Aorta (tissue), 5 donors: ENCODE measurements around the gene SAE1. TPM values are rescaled to one million over a fixed set of nuclear protein-coding genes. Genes with fewer than 3 reads are reported as not detected.
A peak's percentile ranks its signal among the peaks of the same experiment; 100 is the strongest.

Source experiments
- ATAC-seq: fragments of 200-7000 bp; cut with Tn5 transposase; one replicate; pipeline ENCODE4 v1.9.1; 2022; ENCODE audit warnings: moderate library complexity; ENCODE audit not compliant: low FRiP score
- DNase-seq, 2 donors: peaks; one replicate each; pipeline ENCODE4 v3.0.0-alpha.2; 2020
- H3K27ac ChIP-seq, 2 donors: one replicate each; pipeline ENCODE4 v1.5.1; 2013; ENCODE audit warnings: low read length in 2 of 2, mild to moderate bottlenecking in 2 of 2, moderate library complexity in 2 of 2, control low read depth in 1 of 2, inconsistent platforms in 1 of 2, low read depth in 1 of 2
- H3K27me3 ChIP-seq, 2 donors: one replicate each; pipeline ENCODE4 v1.6.1; 2013; ENCODE audit warnings: control low read depth in 1 of 2, low read length in 1 of 2, mild to moderate bottlenecking in 1 of 2, moderate library complexity in 1 of 2; ENCODE audit not compliant: insufficient read depth in 2 of 2, control insufficient read depth in 1 of 2
- H3K36me3 ChIP-seq, 2 donors: one replicate each; pipeline ENCODE4 v1.6.1; 2013; ENCODE audit warnings: control low read depth in 1 of 2, low read length in 1 of 2, mild to moderate bottlenecking in 1 of 2; ENCODE audit not compliant: insufficient read depth in 2 of 2, control insufficient read depth in 1 of 2
- H3K4me1 ChIP-seq, 2 donors: one replicate each; pipeline ENCODE4 v1.6.1; 2013; ENCODE audit warnings: low read length in 2 of 2, control low read depth in 1 of 2, mild to moderate bottlenecking in 1 of 2, moderate library complexity in 1 of 2; ENCODE audit not compliant: insufficient read depth in 2 of 2, control insufficient read depth in 1 of 2
- H3K4me3 ChIP-seq, 2 donors: one replicate each; pipeline ENCODE4 v1.5.1; 2013; ENCODE audit warnings: low read length in 2 of 2, control low read depth in 1 of 2, mild to moderate bottlenecking in 1 of 2
- H3K9me3 ChIP-seq: one replicate; pipeline ENCODE4 v1.6.1; 2013; ENCODE audit warnings: mild to moderate bottlenecking, low read length; ENCODE audit not compliant: control insufficient read depth
- WGBS, 2 donors: extraction: QIAGEN DNeasy Blood & Tissue Kit; methylation state at CpG; one replicate each; pipeline ENCODE4 v1.1.7; 2013; 5-methylcytosine and 5-hydroxymethylcytosine counted together
- intact Hi-C, 2 donors: fragments of 100-400 bp; cut with DNase I; formaldehyde crosslinking; loops; one replicate each; pipeline versions ENCODE4 v1.14.2 to v1.15.0; 2022
- polyA plus RNA-seq, 2 donors: library from polyadenylated mRNA; stranded (reverse); fragments of 200-250 nt; gene quantifications; one replicate each; pipeline ENCODE4 v1.2.3, GENCODE V29; 2013
- total RNA-seq, 2 donors: library from RNA; stranded (reverse); fragmentation: NEBNext Ultra II Directional; extraction: Animal tissue kit (Norgen Biotek cat#: 25700); gene quantifications; one replicate each; pipeline ENCODE4 v1.2.1, GENCODE V29; 2021
- donor health status: healthy with polysubstance abuse.
- donor health status: Bipolar disorder and iron deficiency.
- donor health status: DM: no; HTN: no; CAD: no.
- donor health status: DM: no; HTN: no; CAD: no.
- donor health status: DM: yes; HTN: yes; CAD: no.

The SAE1 gene
- total and polyA plus RNA-seq, 4 donors = 44.5 to 64.9 (median 54.3) TPM

- Histone ChIP-seq H3K36me3 (no peaks in the 10 kb centered on the region), H3K27ac (no peak overlapping the region), H3K27me3 (no peaks in the 10 kb centered on the region), H3K4me1 (peaks cover 0 to 3% of the 10 kb centered on the region in 2 donors), H3K4me3 (peak overlapping the region in 1 of 2 donors; percentile 97), H3K9me3 (no peaks in the 10 kb centered on the region)
- ATAC-seq (no peak), DNase-seq (no peak)
- intact Hi-C loops = loop anchor here (5.0 to 10.0 kb wide), 2 partner anchors 32 to 255 kb away; partner anchors contain the start of gene AP2S1 (in 1 of the 2)
- 4 to 6% methylated on average over 15 of the region's 15 CpGs for WGBS, 2 donors
Measured at GRCh38 chr19:47109541-47110375, 20.9 kb upstream of the SAE1 start.

- Histone ChIP-seq H3K36me3 (no peaks in the 10 kb centered on the region), H3K27ac (peak overlapping the region; percentile 64 to 99), H3K27me3 (no peaks in the 10 kb centered on the region), H3K4me3 (peak overlapping the region; percentile 77 to 97), H3K4me1 (peaks cover 0 to 3% of the 10 kb centered on the region in 2 donors), H3K9me3 (no peaks in the 10 kb centered on the region)
- DNase-seq (no peak), ATAC-seq (no peak)
- intact Hi-C loops = loop anchor here (5.0 to 10.0 kb wide), 2 partner anchors 33 to 256 kb away; partner anchors contain the start of gene AP2S1 (in 1 of the 2)
- 3 to 4% methylated on average over 12 of the region's 12 CpGs for WGBS, 2 donors
Measured at GRCh38 chr19:47110521-47111005, 20.1 kb upstream of the SAE1 start.

- 0% methylated on average over 35 of the region's 35 CpGs for WGBS, 2 donors
- H3K4me1 ChIP-seq = peaks cover 0 to 3% of the 10 kb centered on the region in 2 donors
- peak overlapping the region; percentile 99 to 100 for H3K27ac ChIP-seq
- intact Hi-C loops = loop anchor here (5.0 to 10.0 kb wide), 2 partner anchors 34 to 256 kb away; partner anchors contain the start of gene AP2S1 (in 1 of the 2)
- H3K36me3 ChIP-seq = no peaks in the 10 kb centered on the region
- no peaks in the 10 kb centered on the region for H3K27me3 ChIP-seq
- no peaks in the 10 kb centered on the region for H3K9me3 ChIP-seq
- DNase-seq (no peak), ATAC-seq (no peak)
- peak overlapping the region; percentile 77 to 97 for H3K4me3 ChIP-seq
Measured at GRCh38 chr19:47111006-47111621, 19.5 kb upstream of the SAE1 start.

DNA sequence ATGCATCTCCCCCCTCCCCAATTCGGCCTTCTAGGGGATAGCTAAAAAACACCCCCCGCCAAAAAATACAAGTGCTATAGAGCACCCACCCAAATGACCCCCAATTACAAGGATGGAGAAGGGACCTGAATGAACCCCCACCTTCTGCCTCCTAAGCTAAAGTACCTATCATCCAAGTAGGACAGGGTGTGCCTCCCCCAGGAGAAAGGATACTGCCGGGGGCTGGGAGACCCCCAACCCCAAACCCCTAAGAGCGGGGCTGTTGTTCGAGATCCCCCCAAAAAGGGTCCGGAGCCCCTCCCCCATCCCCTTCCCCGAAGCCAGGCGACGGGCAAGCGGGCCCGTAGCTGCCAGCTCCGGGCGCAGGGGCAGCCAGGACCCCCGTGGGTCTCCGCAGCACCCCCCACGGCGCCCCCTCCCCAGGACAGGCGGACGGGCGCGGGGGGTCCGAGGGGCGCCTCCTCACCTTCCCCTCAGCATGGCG lies 18.9 kb upstream of the SAE1 start:
- ATAC-seq = no peak
- intact Hi-C loops = loop anchor here (5.0 to 10.0 kb wide), 2 partner anchors 34 to 257 kb away; partner anchors contain the start of gene AP2S1 (in 1 of the 2)
- H3K36me3 ChIP-seq = no peaks in the 10 kb centered on the region

DNA sequence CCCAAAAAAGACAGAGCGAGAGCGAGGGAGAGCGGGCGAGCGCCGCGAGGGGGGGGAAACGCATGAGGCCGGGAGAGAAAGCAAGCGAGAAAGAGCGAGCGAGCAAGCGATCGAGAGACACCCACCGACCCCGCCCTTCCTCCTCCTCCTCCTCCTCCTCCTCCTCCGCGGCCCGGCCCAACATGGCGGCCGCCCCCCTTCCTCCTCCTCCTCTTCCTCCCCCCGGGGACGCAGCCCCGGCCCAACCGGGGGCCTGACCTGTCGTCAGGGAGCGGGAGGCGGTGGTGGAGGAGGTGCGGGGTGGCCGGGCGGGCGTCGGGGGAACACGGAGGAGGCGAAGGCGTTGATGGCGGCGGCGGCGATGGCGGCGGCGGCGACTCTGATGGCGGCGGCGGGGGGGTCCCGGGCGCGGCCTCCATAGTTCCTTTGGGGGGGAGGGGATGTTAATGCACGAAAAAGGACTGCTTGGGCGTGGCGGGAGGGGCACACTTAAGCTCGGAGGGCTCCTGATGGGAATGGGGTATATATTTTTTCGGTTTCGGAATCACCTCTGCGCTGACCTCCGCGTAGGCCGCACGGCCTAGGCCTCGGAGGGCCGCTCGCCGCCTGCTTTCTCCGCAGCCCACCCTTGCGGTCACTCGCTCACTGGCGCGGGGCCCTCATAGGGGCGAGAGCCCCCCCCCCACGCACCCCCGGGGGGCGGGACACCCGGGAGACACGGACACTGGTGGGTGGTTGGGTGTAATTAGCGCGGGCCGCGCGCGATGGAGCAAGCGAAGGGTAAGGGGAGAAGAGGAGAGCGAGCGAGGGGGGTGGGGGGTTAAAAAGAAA lies 18.3 kb upstream of the SAE1 start:
- no peaks in the 10 kb centered on the region for H3K4me1 ChIP-seq
- DNase-seq (peak; percentile 94), ATAC-seq (peak; percentile 75)
- H3K4me3 ChIP-seq = peak overlapping the region; percentile 77 to 97
- intact Hi-C loops = loop anchor here (5.0 to 10.0 kb wide), 2 partner anchors 35 to 258 kb away; partner anchors contain the start of gene AP2S1 (in 1 of the 2)
- no peaks in the 10 kb centered on the region for H3K36me3 ChIP-seq
- no peaks in the 10 kb centered on the region for H3K9me3 ChIP-seq
- WGBS, 2 donors = 1% methylated on average over 66 to 85 of the region's 85 CpGs
- H3K27ac ChIP-seq = peak overlapping the region; percentile 99 to 100
- H3K27me3 ChIP-seq = no peaks in the 10 kb centered on the region

More for the DNA sequence above, 18.9 kb upstream of the SAE1 start:
- H3K4me3 ChIP-seq = peak overlapping the region; percentile 77 to 97
- H3K4me1 ChIP-seq = peaks cover 0 to 2% of the 10 kb centered on the region in 2 donors
- H3K27me3 ChIP-seq = no peaks in the 10 kb centered on the region
- H3K9me3 ChIP-seq = no peaks in the 10 kb centered on the region
- WGBS, 2 donors = 0 to 1% methylated on average over 23 to 24 of the region's 24 CpGs
- DNase-seq = no peak
- H3K27ac ChIP-seq = peak overlapping the region; percentile 99 to 100

GRCh38 chr19:47112997-47113849 lies 17.4 kb upstream of the SAE1 start, which contains the start of gene ZC3H4:
ZC3H4 (minus strand) TSS chr19:47113776; CDS start chr19:47112584, 1,192 bp downstream.
- peak within 1 kb of the TSS; percentile 86 to 97 for H3K4me3 ChIP-seq
- DNase-seq (peak; percentile 99), ATAC-seq (peak; percentile 99)
- no peaks in the 10 kb centered on the region for H3K36me3 ChIP-seq
- no peaks in the 10 kb centered on the region for H3K4me1 ChIP-seq
- intact Hi-C loops = loop anchor here (5.0 to 10.0 kb wide), 2 partner anchors 36 to 258 kb away; partner anchors contain the start of gene AP2S1 (in 1 of the 2)
- H3K27ac ChIP-seq = peak within 1 kb of the TSS; percentile 99 to 100
- WGBS, 2 donors = 0% methylated on average over 58 to 59 of the region's 59 CpGs
- H3K27me3 ChIP-seq = no peaks in the 10 kb centered on the region
- no peaks in the 10 kb centered on the region for H3K9me3 ChIP-seq

DNA sequence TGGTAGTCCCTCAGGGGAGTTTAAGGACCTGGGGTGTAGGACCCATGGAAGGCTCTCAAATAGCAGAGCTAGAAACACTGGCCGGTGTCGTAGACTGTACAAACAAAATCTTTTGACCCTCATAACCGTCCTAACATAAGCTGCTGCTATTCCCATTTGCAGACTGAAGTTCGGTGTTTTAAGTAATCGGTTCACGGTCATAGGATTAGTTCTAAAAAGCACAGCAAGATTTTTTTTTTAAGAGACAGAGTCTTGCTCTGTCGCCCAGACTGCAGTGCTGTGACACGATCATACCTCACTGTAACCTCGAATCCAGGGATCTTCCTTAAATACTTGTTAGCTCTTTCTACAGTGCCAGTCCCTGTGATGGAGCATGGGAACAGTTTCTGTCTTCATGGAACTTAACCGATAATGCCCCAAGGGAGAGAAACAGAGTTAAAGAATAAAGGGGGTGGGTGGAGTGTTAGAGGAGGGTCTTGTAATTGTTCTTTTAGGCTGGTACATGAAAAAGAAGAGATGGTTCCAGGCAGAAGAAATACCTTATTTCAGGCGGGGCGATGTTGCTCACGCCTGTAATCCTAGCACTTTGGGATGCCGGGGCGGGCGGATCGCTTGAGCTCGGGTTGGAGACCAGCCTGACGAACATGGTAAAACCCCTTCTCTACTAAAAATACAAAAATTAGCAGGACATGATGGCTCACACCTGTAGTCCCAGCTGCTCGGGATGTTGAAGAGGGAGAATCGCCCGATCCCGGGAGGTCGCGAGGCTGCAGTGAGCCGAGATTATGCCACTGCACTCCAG lies 16.6 kb upstream of the SAE1 start:
- no peaks in the 10 kb centered on the region for H3K9me3 ChIP-seq
- intact Hi-C loops = loop anchor here (5.0 to 10.0 kb wide), 2 partner anchors 37 to 259 kb away; partner anchors contain the start of gene AP2S1 (in 1 of the 2)
- ATAC-seq = no peak
- 44 to 46% methylated on average over 26 of the region's 26 CpGs for WGBS, 2 donors
- no peaks in the 10 kb centered on the region for H3K27me3 ChIP-seq
- no peaks in the 10 kb centered on the region for H3K4me1 ChIP-seq
- H3K4me3 ChIP-seq = peak overlapping the region in 1 of 2 donors; percentile 8
- no peaks in the 10 kb centered on the region for H3K36me3 ChIP-seq
- no peak for DNase-seq
- H3K27ac ChIP-seq = peak overlapping the region in 1 of 2 donors; percentile 65
